NCI-H524 (cell line): Measurements from ENCODE around the gene BTNL2.

Source experiments
- DNase-seq, 2 experiments: peaks; one replicate each; lab custom pipeline; 2025; lab: John Stamatoyannopoulos, UW

The BTNL2 gene

GRCh38 chr6:32415521-32416019, 8.6 kb upstream of the BTNL2 start:
- DNase-seq: peak; percentile 15 to 50

- peak; percentile 25 to 58 for DNase-seq
Measured at GRCh38 chr6:32413427-32414047, 6.6 kb upstream of the BTNL2 start.

DNA sequence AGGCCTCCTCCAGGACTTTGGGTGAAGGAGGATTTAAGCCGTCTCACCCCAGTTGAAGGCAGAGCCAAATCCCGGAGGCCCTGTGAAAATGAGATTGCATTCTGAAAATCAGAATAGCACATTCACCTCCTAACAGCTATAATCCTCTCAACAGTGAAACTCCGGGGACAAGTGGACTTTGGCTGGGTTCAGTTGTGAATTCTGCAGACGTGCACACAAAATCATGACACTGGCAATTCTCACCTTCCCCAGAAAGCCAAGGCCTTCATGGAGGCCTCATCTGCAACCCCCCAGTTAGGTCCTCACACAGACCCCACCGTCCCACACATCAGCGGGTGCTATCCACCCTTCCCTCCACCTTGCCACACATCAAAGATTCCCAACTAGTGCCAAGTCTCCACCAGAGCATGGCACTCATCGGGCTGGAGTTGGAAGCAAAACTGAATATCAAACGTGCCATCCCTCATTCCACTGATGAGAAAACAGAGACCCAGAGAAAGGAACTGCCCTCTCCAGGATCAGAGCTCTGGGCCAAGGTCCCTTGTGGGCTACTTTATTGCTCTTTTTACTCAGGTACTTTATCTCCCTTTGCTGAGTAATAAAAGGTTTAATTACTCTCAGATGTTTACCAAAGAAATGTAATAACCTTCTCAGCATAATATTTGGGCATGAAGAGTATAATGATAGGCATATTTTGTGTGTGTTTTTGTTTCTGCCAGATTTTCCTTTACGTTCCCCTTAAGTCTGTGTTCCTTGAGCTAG, 4.8 kb upstream of the BTNL2 start:
- no peak for DNase-seq

DNA sequence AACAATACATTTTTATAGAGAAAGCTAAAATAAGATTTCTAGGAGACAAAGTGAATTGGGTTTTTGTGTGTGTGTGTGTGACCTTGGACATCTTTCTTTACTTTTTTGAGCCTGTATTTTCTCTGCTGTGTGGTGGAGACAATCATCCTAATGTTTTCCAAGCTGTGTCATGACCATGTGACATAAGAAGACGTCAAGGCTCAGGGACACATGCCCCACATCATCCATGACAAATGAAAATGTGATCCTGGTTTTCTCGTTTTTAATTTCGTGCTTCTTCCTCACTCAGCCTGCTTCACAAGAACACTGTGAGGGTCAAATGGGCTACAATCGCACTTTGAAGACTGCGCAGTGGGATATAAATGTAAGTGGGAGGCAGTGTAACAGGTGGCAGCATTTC, 3.9 kb upstream of the BTNL2 start:
- no peak for DNase-seq

DNA sequence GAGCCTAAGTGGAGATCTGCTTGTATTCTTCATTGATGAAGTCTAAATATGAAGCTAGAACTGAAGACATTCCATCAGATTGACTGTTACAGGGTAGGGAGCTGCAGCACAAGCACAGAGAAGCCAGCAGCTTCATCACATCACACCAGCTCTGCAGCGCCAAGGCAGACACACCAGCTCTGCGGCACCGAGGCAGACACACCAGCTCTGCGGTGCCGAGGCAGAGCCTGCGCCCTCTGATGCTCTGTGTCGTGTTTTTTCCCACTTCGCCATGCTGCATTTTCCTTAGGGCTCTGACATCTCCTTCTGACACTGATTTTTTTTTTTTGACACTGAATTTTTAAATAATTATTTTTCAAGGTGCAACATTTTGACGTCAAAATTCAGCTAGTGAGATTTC, 784 bp downstream of the BTNL2 start:
- no peak for DNase-seq

GRCh38 chr6:32405656-32406055, 1.3 kb downstream of the BTNL2 start:
- no peak for DNase-seq

DNA sequence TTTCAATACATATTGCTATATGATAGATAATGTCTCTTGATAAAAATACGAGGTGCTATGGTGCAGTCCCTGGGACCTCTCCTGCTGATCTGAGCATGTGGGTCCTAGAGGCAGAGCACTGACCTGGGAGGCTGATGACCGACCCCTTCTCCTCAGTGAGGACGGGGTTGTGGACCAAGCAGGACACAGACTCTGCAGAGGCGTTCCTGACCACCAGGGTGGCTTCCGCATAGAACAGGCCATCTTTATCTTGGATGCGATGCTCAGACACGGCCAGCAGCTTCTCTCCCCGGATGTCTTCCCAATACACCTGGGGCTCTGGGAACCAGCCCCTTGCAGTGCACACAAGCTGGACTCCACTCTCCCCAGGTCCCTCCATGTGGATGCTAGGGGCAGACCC, 4.2 kb downstream of the BTNL2 start:
- no peak for DNase-seq

- no peak for DNase-seq
Measured at GRCh38 chr6:32401284-32401963, 5.6 kb downstream of the BTNL2 start.

DNA sequence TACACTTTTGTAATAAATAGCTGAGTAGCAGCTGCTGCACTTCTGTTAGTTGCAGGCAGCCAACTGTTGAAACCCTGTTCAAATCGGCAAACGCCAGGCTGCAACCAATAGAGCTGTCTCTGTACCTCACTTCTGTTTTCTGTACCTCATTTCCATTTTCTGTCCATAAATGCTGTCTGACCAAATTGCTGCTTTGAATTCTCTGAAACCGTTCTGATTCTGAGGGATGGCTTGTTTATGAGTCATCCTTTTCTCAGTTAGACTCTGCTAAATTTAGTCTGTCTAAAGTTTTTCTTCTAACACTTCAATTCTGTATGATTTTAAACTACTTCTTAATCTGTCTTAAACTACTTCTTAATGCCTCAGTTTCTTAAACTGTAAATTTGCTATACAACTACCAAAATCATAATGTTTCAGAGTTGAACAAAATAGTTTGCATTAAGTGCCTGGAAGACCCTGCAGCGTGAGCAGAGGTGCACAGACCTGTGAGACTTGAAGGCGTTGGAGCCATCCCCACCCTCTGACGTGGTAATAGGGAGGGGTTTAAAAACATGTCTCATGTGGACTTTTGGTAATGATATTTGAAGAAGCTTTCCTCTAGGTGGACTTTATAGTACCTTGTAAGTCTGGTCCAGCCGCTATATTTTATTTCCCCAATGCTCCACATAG, 9.6 kb downstream of the BTNL2 start:
- no peak for DNase-seq

GRCh38 chr6:32396028-32396427, 11.0 kb downstream of the BTNL2 start:
- DNase-seq: no peak

DNA sequence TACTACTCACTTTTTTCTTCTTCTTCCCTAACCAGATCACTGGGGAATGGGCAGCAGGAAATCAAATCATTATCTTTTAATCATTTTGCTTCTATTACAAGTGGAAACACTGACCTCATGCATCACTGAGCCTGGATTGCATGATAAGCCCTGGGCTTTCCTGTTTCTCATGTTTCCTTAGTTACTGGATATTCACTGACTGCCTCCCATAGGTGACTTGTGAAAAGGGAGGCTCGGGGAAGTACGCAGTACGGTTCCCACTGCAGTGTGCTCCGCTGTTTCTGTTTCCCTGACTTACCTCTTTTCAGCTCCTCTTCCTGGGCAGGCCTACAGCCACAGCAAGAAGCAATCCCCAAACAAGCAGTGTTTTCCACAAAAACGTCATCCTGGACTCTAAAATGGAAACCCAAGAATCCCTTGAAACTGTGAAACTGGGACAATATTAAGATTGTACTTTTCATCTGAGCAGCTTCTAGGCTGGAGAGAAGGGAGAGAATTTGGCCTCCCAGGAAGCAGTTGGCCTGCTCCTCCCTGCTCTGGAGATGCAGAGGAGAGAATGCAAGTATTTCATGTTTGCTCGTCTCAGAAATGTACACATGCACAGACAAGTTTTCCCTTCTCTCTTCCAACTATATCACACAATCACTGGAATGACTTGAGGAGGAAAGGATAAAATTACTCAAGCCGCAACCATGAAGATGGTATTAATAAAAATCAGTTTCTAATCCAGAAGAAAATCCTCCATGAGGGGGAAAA, 13.1 kb downstream of the BTNL2 start:
- no peak for DNase-seq

DNA sequence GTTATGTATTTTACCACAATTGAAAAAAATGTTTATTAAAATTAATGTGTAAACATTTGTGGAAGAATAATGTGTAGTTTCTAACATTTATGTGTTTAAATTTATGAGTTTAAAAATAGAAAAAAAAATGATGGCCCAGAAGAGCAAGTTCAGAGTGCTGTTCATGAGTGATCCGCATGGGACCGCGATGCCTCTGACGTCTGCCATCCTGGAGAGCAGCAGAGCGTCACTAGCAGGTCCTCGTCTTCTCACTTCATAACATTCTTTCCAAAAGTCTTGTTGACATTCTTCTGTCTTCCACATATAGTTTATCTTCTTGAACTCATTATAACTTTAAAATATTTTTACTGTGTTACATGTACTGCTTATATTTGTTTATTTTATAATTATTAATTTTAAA, 15.5 kb downstream of the BTNL2 start:
- no peak for DNase-seq

- DNase-seq: no peak
Measured at GRCh38 chr6:32387589-32388340, 19.2 kb downstream of the BTNL2 start.

DNA sequence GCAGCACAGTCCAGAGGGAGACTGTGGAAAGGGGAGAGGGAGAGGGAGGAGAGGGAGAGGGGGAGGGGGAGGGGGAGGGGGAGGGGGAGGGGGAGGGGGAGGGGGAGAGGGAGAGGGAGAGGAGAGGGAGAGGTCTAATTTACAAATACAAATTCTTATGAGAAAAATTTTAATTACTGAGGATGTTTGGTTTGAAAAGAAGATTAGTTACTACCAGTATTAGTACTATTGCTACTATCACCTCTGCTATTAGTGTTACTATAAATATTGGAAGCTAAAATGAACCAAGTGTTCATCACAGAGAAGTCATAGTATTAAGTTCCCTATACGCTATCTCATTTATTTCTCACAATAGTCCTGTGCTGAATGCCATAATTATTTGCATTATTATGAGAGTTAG, 20.9 kb downstream of the BTNL2 start:
- no peak for DNase-seq

- no peak for DNase-seq
Measured at GRCh38 chr6:32382757-32383420, 24.1 kb downstream of the BTNL2 start.

DNA sequence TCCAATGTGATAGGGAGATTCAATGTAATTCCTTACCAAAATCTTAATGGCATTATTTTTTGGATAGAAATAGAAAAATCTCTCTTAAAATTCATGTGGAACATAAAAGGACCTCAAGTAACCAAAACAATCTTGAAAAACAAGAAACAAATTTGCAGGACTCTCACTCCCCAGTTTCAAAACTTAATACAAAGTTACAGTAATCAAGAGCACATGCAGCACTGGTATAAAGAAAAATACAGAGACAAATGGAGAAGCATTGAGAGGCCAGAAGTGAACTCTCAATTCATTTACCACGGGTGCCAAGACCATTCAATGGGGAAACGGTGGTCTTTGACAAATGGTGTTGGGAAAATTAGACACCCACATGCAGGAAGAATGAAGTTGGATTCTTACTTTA, 27.4 kb downstream of the BTNL2 start:
- DNase-seq: no peak

DNA sequence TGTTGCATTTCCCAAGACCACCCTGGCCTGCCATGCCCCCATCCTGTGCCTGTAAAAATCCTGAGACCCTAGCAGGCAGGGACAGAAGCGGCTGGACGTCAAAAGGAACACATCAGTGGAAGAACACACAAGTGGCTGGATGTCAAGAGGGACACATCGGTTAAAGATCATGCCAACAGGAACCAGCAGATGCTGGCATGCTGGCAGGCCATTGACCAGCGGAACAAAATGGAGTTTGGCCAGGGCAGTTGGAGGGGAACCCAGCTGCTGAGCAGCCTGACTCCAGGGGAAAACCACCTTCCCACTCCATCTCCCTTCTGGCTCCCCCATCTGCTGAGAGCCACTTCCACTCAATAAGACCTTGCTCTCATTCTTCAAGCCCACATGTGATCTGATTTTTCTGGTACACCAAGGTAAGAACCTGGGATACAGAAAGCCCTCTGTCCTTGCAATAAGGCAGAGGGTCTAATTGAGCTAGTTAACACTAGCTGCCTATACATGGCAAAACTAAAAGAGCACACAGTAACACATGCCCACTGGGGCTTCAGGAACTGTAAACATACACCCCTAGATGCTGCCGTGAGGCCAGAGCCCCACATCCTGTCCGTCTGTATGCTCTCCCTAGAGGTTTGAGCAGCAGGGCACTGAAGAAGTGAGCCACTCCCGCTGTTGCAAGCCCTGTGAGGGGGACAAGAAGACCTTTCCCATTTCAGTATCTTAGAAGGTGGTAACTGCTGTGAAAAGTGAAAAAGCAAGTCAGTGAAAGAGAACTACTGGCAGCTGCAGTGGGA, 31.0 kb downstream of the BTNL2 start:
- no peak for DNase-seq

DNA sequence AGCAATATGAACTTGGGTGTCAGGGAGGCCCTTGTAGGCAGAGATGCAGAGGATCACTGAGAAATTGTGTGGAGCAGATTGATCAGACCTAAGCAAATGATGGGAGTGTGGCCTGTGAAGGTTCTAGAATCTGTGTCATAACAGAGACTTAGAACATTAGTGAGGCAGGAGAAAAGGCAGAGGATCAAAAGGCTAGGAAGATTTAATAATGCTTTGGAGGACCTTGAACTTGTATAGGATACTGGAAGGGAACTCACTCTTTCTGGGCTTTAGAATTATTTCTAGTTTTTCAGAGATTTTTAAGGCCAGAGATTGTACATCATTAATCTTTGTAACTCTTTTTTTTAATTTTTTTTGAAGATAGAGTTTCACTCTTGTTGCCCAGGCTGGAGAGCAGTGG, 35.2 kb downstream of the BTNL2 start, which contains the start of gene TSBP1:
TSBP1 (minus strand) TSS at position 101 of the 400 bp plus-strand sequence. CDS start 197 bp downstream, outside the sequence.
- DNase-seq: no peak

GRCh38 chr6:32371229-32371628, 35.8 kb downstream of the BTNL2 start:
- DNase-seq: no peak

- DNase-seq: no peak
Measured at GRCh38 chr6:32370505-32370904, 36.5 kb downstream of the BTNL2 start.
